Endothelial cell of umbilical vein (primary cell): ENCODE results near the gene EPS15. TPM values are rescaled to one million over a fixed set of nuclear protein-coding genes. Genes with fewer than 3 reads are reported as not detected.

Source experiments
- BruUV-seq: library from RNA; stranded (reverse); fragments of 400-500 nt; replicated peaks from 2 replicates; lab custom pipeline; 2021; lab: Mats Ljungman, UMichigan
- CTCF ChIA-PET: fragments of 300-600, 350-600 bp; sonication (Branson Sonifier 250); formaldehyde crosslinking; loops from one replicate; lab custom pipeline; 2021; ENCODE audit warnings: antibody characterized with exemption, inconsistent platforms; lab: Charles Lee
- POLR2A ChIA-PET: fragments of 300-600, 350-600 bp; sonication (Branson Sonifier 250); formaldehyde crosslinking; loops from one replicate; lab custom pipeline; 2021; ENCODE audit warnings: antibody characterized with exemption, inconsistent platforms; lab: Charles Lee
- DNase-seq: peaks from one replicate; pipeline ENCODE4 v3.0.0-alpha.2; 2011; ENCODE audit warnings: low read depth, low spot score
- FAIRE-seq: peaks from 2 replicates; lab custom pipeline; 2011; peaks lifted over from hg19 to GRCh38; lab: Jason Lieb, UNC
- H2AFZ ChIP-seq: 2 replicates; pipeline ENCODE4 v1.6.0; 2012; ENCODE audit warnings: low read depth, low read length, control low read depth, inconsistent platforms
- H3K27ac ChIP-seq: 2 replicates; pipeline ENCODE4 v1.5.1; 2011; ENCODE audit warnings: low read depth, mild to moderate bottlenecking, control low read depth, low read length, moderate library complexity; ENCODE audit not compliant: insufficient read depth
- H3K27me3 ChIP-seq, 2 experiments: 2 replicates each; pipeline versions ENCODE4 v1.6.0 to v1.6.1; 2011; ENCODE audit warnings: low read length in 2 of 2, mixed read lengths in 1 of 2; ENCODE audit not compliant: control insufficient read depth in 2 of 2, insufficient read depth in 2 of 2
- H3K36me3 ChIP-seq, 2 experiments: 2 replicates in 1 of 2; 3 replicates in 1 of 2; pipeline ENCODE4 v1.5.1; 2011; ENCODE audit warnings: low read length in 2 of 2, mild to moderate bottlenecking in 1 of 2, moderate library complexity in 1 of 2; ENCODE audit not compliant: control insufficient read depth in 2 of 2, insufficient read depth in 2 of 2; ENCODE audit errors: extremely low read depth in 1 of 2
- H3K4me1 ChIP-seq: 3 replicates; pipeline ENCODE4 v1.5.1; 2011; ENCODE audit warnings: mild to moderate bottlenecking, low read length; ENCODE audit not compliant: control insufficient read depth, insufficient read depth; ENCODE audit errors: extremely low read depth
- H3K4me2 ChIP-seq: 2 replicates; pipeline ENCODE4 v1.6.1; 2011; ENCODE audit warnings: low read length, control low read depth, mixed read lengths; ENCODE audit not compliant: insufficient read depth
- H3K4me3 ChIP-seq, 3 experiments: fragments of 200-600 bp in 1 of 3; sonication (generic), shearing (Covaris generic) in 1 of 3; replicated peaks in 1 of 3; 2 replicates each; pipeline ENCODE4 v1.5.1; 2011 to 2016; ENCODE audit warnings: control low read depth in 3 of 3, low read length in 3 of 3, mild to moderate bottlenecking in 2 of 3, inconsistent platforms in 1 of 3, low read depth in 1 of 3, moderate library complexity in 1 of 3; ENCODE audit not compliant: insufficient read depth in 1 of 3
- H3K79me2 ChIP-seq: 2 replicates; pipeline ENCODE4 v1.6.0; 2012; ENCODE audit warnings: low read length, inconsistent platforms; ENCODE audit not compliant: control insufficient read depth, insufficient read depth
- H3K9ac ChIP-seq: replicated peaks from 2 replicates; pipeline ENCODE3; 2011; ENCODE audit warnings: low read length, control low read depth; ENCODE audit not compliant: insufficient read depth; ENCODE audit errors: extremely low read depth
- H3K9me1 ChIP-seq: replicated peaks from 3 replicates; pipeline ENCODE4 v1.6.0; 2011; ENCODE audit warnings: mild to moderate bottlenecking, low read length; ENCODE audit not compliant: control insufficient read depth, insufficient read depth; ENCODE audit errors: extremely low read depth
- H3K9me3 ChIP-seq: replicated peaks from 2 replicates; pipeline ENCODE4 v1.5.1; 2012; ENCODE audit warnings: low read length, inconsistent platforms; ENCODE audit not compliant: control insufficient read depth, insufficient read depth
- H4K20me1 ChIP-seq: replicated peaks from 2 replicates; pipeline ENCODE3; 2011; ENCODE audit warnings: mild to moderate bottlenecking, low read length; ENCODE audit not compliant: control insufficient read depth, insufficient read depth; ENCODE audit errors: extremely low read depth
- CTCF ChIP-seq, 2 donors: IDR thresholded peaks; 1 replicate in 1 of 2; 2 replicates in 1 of 2; pipeline ENCODE4 v1.5.1; 2011; ENCODE audit warnings: low read length in 2 of 2, mild to moderate bottlenecking in 2 of 2, moderate library complexity in 2 of 2, control low read depth in 1 of 2, inconsistent platforms in 1 of 2, low read depth in 1 of 2; ENCODE audit not compliant: insufficient read depth in 1 of 2; ENCODE audit errors: extremely low read depth in 1 of 2
- EZH2 ChIP-seq: IDR thresholded peaks from 2 replicates; pipeline ENCODE4 v1.6.1; 2012; ENCODE audit warnings: borderline replicate concordance, low read depth, mild to moderate bottlenecking, moderate library complexity, low read length, inconsistent platforms; ENCODE audit not compliant: severe bottlenecking
- FOS ChIP-seq: IDR thresholded peaks from 2 replicates; pipeline ENCODE4 v1.6.1; 2011; ENCODE audit warnings: mild to moderate bottlenecking, low read length, moderate library complexity, borderline replicate concordance; ENCODE audit not compliant: insufficient read depth
- GATA2 ChIP-seq: IDR thresholded peaks from 2 replicates; pipeline ENCODE4 v1.7.0; 2011; ENCODE audit warnings: low read depth, mild to moderate bottlenecking, moderate library complexity, mixed read lengths, low read length; ENCODE audit not compliant: insufficient read length, insufficient read depth
- JUN ChIP-seq: IDR thresholded peaks from 2 replicates; pipeline ENCODE4 v1.6.1; 2011; ENCODE audit warnings: borderline replicate concordance, low read depth; ENCODE audit not compliant: insufficient read length, insufficient read depth
- MAX ChIP-seq: IDR thresholded peaks from 2 replicates; pipeline ENCODE4 v1.6.1; 2011; ENCODE audit not compliant: insufficient read depth, insufficient read length
- MYC ChIP-seq: IDR thresholded peaks from one replicate; pipeline ENCODE4 v1.6.1; 2011; ENCODE audit warnings: mild to moderate bottlenecking, low read depth, low read length
- POLR2A ChIP-seq: IDR thresholded peaks from 2 replicates; pipeline ENCODE4 v1.6.1; 2012; ENCODE audit warnings: low read depth, mild to moderate bottlenecking, control low read depth, low read length
- POLR2AphosphoS5 ChIP-seq: IDR thresholded peaks from 2 replicates; pipeline ENCODE4 v1.6.1; 2012; ENCODE audit warnings: low read depth, mild to moderate bottlenecking, control low read depth, low read length, moderate library complexity; ENCODE audit not compliant: insufficient read depth
- dilution Hi-C: fragments of 300-500 bp; cut with MboI; formaldehyde crosslinking; loops from one replicate; pipeline ENCODE4 v1.15.0; 2019; ENCODE audit warnings: low sequenced_read_pairs; ENCODE audit not compliant: extremely low pct_ligation_motif_present
- intact Hi-C: fragments of 100-400 bp; cut with micrococcal nuclease; formaldehyde crosslinking; loops from one replicate; pipeline ENCODE4 v1.10.0; 2022
- polyA plus RNA-seq, 4 experiments: library from polyadenylated mRNA; depleted of rRNA in 3 of 4; stranded (reverse) in 3 of 4; unstranded in 1 of 4; fragments of >200 nt; gene quantifications; 2 replicates each; pipeline versions ENCODE4 v1.2.1 to v1.2.3, GENCODE V29; 2011 to 2012; ENCODE audit warnings: missing spikeins in 1 of 4
- total RNA-seq: library from RNA; stranded (reverse); gene quantifications from 2 replicates; pipeline ENCODE4 v1.2.3, GENCODE V29; 2021

The EPS15 gene
- total and polyA plus RNA-seq, 2 donors (not counting 3 experiments of a cell fraction or from before 2014, with no cell fraction given): 15.4 to 44.8 TPM

GRCh38 chr1:51489472-51489871 is 29.6 kb downstream of the EPS15 start:
- Histone ChIP-seq H3K4me1 (peaks cover 4% of the 10 kb centered on the region), H3K79me2 (peaks cover 61% of the 10 kb centered on the region), H4K20me1 (peaks cover 2% of the 10 kb centered on the region), H3K9me1 (no peaks in the 10 kb centered on the region), H3K4me3 (no peak overlapping the region), H3K9ac (no peak overlapping the region), H3K9me3 (no peaks in the 10 kb centered on the region), H3K27me3 (no peaks in the 10 kb centered on the region), H3K27ac (no peak overlapping the region), H3K36me3 (no peaks in the 10 kb centered on the region), H2AFZ (no peak overlapping the region), H3K4me2 (no peak overlapping the region)
- DNase-seq: no peak
- no peak for FAIRE-seq
- dilution Hi-C loops: no loop called here
- BruUV-seq: no TSS peak
- POLR2A ChIA-PET: no interaction called here
- CTCF ChIA-PET: interaction anchor here (1.0 to 1.4 kb wide), 5 partner anchors 10 to 50 kb away, joined by 3 to 5 read pairs (median 3); no protein-coding TSS in a partner anchor
- TF ChIP-seq CTCF (IDR thresholded peaks at IDR 0.05; ENCODE audit: extremely low read depth in 1 of 2, insufficient read depth in 1 of 2, low read depth in 1 of 2, low read length in 2 of 2) (no peak), MYC (no peak), EZH2 (no peak), MAX (no peak), GATA2 (no peak), JUN (no peak), POLR2AphosphoS5 (no peak), FOS (no peak), POLR2A (no peak)
- intact Hi-C loops: no loop called here
